H1 (cell line): Measurements from ENCODE around the gene SULF2.

Experiments
- BRCA1 ChIP-seq: IDR thresholded peaks from 2 replicates; pipeline ENCODE4 v1.6.1; 2012; ENCODE audit warnings: low read depth, low read length, improper control_type of control experiment
- TF ChIP-seq, protein P1 (sequence below), 3 experiments: IDR thresholded peaks; 1 replicate in 2 of 3; 2 replicates in 1 of 3; pipeline versions ENCODE4 v1.5.1 to v1.6.1; 2011; ENCODE audit warnings: low read length in 3 of 3, mild to moderate bottlenecking in 3 of 3, inconsistent platforms in 2 of 3, low read depth in 1 of 3, moderate library complexity in 1 of 3; ENCODE audit not compliant: insufficient read depth in 1 of 3; ENCODE audit errors: control extremely low read depth in 1 of 3

DNA sequence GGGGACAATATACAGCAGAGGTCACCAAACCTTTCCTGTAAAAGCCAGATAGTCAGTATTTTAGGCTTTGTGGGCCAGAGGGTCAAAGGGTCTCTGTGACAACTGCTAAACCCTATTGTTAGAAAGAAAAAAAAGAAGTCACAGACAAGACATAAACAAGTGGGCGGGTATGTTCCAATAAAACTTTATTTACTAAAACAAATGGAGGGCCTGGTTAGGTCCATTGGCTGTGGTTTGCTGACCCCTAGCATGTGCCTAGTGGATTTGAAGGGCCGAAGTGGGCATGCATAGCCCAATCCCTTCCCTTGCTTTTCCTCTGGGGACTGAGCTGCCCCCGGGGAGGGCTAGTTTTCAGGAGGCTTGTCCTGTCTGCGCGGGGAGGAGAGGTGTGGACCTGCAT is 78.9 kb downstream of the SULF2 start:
- no peak for TF ChIP-seq BRCA1
- TF ChIP-seq, protein P1, sequence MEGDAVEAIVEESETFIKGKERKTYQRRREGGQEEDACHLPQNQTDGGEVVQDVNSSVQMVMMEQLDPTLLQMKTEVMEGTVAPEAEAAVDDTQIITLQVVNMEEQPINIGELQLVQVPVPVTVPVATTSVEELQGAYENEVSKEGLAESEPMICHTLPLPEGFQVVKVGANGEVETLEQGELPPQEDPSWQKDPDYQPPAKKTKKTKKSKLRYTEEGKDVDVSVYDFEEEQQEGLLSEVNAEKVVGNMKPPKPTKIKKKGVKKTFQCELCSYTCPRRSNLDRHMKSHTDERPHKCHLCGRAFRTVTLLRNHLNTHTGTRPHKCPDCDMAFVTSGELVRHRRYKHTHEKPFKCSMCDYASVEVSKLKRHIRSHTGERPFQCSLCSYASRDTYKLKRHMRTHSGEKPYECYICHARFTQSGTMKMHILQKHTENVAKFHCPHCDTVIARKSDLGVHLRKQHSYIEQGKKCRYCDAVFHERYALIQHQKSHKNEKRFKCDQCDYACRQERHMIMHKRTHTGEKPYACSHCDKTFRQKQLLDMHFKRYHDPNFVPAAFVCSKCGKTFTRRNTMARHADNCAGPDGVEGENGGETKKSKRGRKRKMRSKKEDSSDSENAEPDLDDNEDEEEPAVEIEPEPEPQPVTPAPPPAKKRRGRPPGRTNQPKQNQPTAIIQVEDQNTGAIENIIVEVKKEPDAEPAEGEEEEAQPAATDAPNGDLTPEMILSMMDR (IDR thresholded peaks at IDR 0.05; ENCODE audit: control extremely low read depth in 1 of 3, insufficient read depth in 1 of 3, low read depth in 1 of 3, low read length in 3 of 3): no peak
